ENCODE data around the gene ZNF608.

The ZNF608 gene

GRCh38 chr5:124704594-124705284, 41.7 kb downstream of the ZNF608 start:
- DNase-seq (ENCODE audit: extremely low read depth, low read depth): no peak
- TF ChIP-seq CTCF (IDR thresholded peaks at IDR 0.05; ENCODE audit: low read depth, low read length): no peak

GRCh38 chr5:124703995-124704394, 42.4 kb downstream of the ZNF608 start:
- no peak for TF ChIP-seq CTCF (IDR thresholded peaks at IDR 0.05; ENCODE audit: low read depth, low read length)
- no peak for DNase-seq (ENCODE audit: extremely low read depth, low read depth)

GRCh38 chr5:124702525-124702924, 43.9 kb downstream of the ZNF608 start:
- no peak for DNase-seq (ENCODE audit: extremely low read depth, low read depth)
- TF ChIP-seq CTCF (IDR thresholded peaks at IDR 0.05; ENCODE audit: low read depth, low read length): no peak

- no peak for TF ChIP-seq CTCF (IDR thresholded peaks at IDR 0.05; ENCODE audit: low read depth, low read length)
- DNase-seq (ENCODE audit: extremely low read depth, low read depth): no peak
These were observed 44.5 kb downstream of the ZNF608 start for GRCh38 chr5:124701873-124702425.

GRCh38 chr5:124701016-124701415, 45.4 kb downstream of the ZNF608 start:
- DNase-seq (ENCODE audit: extremely low read depth, low read depth): no peak
- TF ChIP-seq CTCF (IDR thresholded peaks at IDR 0.05; ENCODE audit: low read depth, low read length): no peak

- no peak for DNase-seq (ENCODE audit: extremely low read depth, low read depth)
- no peak for TF ChIP-seq CTCF (IDR thresholded peaks at IDR 0.05; ENCODE audit: low read depth, low read length)
These were observed 46.1 kb downstream of the ZNF608 start for GRCh38 chr5:124700333-124700732.

GRCh38 chr5:124698770-124699169, 47.7 kb downstream of the ZNF608 start:
- TF ChIP-seq CTCF (IDR thresholded peaks at IDR 0.05; ENCODE audit: low read depth, low read length): no peak
- no peak for DNase-seq (ENCODE audit: extremely low read depth, low read depth)
